NCI-H146 treated with DMSO at 0.1 percent for 48 hours (cell line): ENCODE measurements around the gene ABHD1.
"Not testable (repeated sequence)": the region's sequence is repeated elsewhere in the genome, so short reads cannot be mapped to it uniquely, and the experiment has no call there.

Source experiments
- DNase-seq: peaks from one replicate; lab custom pipeline; 2025; ENCODE audit not compliant: unreplicated experiment; lab: John Stamatoyannopoulos, UW

Gene ABHD1

DNA sequence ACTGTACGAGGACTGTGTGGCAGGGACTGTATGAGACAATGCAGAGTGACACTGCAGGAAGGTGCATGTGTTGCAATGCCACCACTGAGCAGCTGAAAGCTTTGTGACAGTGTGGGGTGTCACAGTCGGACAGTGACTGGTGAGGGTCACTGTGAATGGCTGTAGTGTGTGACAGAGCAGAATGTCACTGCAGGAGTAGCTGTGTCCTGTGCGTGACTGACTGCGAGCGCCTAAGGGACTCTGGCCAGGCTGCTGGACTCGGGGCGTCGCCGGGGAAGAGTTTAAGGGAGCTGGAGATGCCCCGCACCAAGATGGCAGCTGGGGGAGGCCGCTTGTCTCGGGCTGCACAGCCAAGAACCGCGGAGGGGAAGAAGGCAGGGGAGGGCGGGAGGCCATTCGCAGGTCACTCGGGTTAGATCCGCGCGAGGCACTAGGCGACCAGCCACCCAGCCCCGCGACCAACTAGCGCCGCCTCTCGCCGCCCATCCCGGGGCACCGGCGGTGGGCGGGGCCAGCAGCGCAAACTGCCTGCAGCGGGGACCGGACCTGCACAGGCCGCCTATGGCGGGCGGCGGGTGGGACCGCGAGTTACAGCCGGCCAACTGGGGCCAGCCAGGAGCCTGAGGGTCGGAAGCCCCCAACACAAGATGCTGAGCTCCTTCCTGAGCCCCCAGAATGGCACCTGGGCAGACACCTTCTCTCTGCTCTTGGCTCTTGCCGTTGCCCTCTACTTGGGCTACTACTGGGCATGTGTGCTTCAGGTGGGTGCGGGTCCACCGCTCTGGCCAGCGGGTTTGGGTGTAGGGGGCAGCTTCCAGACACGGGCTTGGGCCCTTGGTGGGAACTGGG lies at the start of gene ABHD1:
ABHD1 (plus strand) TSS at position 514 of the 849 bp plus-strand sequence; CDS start at position 648, 134 bp downstream.
- peak; percentile 27 for DNase-seq

DNA sequence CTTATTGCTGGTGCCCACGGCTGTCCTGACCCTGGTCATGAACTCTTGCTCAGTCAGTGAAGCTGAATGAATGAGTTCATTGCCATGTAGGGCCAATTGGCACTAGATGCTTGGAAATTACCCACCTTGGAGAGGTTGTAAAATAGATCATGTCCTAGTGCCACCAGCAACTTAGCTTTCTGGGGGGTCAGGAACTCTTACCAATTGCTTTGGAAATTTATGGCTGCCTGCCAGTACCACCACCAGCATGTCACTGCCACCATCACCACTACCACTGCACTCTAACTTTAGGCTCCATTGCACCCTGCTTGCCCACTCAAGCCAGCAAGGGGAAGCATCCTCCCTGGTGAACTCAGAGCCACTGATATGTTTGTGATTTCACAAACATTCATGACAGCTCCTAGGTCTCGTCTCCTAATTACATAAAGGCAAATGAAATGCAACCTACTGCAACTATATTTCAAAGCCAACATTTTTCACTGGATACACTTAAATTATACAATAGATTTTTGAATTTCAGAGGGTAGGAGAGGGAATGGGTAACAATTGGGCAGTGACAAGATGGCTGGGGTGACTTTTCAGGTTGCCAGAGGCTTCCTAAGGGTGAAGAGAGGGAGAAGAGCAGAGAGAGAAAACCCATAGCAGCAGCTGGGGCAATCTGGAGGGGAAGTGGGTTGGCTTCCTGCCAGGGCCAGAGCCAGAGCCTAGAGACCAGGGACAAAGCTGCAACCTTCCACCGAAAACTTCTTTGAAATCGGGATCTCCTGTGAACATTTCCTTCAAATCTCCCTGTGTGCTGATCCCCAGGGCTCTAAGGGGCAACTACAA lies 48.7 kb upstream of the ABHD1 start:
- DNase-seq: no peak

DNA sequence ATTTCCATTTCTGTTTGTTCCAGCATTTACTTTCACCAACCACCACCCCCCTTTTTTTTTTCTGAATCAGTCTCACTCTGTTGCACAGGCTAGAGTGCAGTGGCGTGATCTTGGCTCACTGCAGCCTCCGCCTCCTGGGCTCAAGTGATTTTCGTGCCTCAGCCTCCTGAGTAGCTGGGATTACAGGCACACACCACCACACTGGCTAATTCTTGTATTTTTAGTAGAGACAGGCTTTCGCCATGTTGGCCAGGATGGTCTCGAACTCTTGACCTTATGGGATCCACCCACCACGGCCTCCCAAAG lies 48.1 kb upstream of the ABHD1 start:
- DNase-seq: not testable (repeated sequence)

DNA sequence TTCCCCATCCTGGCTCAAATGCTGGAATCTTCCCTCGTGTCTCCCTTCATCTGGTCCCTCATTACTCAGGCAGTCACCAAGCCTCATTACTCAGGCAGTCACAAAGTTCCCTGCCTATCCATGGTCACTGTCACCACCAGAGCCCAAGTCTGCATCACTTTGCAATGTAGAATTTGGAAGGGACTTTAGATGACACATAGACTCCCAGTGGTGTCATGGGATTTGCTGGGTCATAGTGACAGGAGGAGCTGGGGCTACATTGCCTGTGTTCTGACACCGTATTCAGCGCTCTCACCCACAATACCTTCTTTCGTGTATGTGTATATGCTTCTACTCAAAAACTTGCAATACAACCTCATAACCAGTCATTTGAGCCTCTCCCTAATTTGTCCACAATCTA lies 47.3 kb upstream of the ABHD1 start:
- no peak for DNase-seq

DNA sequence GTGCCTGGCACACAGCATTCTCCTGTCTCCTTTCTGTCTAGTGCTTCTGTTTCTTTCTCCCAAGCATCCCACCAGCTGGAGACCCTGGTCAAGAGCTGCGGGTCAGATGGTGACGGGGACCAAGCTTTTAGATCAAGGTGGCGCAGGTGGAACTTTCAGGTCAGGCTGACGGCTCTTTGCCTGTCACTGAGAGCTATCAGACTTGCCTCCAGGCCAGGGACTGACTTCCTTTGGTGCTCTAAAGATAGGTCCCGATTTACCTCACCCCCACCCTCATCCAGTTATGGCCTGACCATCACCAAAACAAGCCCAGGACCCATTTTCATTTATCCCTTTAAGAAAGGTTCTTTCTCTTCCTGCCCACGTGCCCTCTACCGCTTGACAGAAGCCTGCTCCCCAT lies 46.4 kb upstream of the ABHD1 start:
- no peak for DNase-seq

DNA sequence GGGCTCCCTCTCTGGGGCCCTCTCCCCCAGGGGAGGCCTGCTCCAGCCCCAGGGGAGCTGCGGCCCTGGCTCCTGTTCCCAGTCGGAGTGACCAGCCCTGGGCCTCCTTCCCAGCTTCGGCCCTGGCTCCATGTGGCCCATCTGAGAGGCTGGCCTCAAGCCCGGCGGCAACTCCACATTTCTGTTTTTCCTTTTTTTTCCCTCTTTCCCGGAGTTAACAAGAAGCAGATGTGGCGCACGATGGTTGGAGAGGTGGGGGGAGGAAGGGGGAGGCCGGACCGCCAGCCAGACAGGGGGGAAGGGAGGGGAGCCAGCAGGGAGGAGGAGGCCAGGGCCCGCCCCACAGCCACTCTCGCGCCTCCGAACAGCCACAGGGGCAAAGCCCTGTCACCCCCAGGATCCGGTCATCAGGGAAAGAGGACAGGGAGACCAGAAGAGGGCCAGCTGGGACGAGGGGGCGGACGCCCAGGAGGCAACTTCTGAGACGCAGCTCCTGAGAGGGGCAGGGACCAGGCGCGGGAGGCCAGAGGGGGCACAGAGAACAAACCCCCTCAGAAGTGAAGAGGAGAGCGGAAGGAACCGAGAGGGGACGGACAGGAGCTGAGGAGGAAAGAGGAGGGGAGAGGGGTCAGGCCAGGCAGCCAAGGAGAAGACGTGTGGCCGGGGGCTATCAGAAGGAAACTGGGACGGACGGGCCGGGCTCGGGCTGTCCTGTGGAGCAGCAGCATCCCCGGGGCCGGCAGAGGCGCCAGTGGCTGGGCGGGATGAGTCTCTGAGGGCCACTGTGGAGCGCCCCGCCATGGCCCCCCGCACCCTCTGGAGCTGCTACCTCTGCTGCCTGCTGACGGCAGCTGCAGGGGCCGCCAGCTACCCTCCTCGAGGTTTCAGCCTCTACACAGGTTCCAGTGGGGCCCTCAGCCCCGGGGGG lies 45.1 kb upstream of the ABHD1 start, which contains the start of gene EMILIN1:
EMILIN1 (plus strand) TSS at position 349 of the 928 bp plus-strand sequence; CDS start at position 800, 451 bp downstream.
- no peak for DNase-seq

DNA sequence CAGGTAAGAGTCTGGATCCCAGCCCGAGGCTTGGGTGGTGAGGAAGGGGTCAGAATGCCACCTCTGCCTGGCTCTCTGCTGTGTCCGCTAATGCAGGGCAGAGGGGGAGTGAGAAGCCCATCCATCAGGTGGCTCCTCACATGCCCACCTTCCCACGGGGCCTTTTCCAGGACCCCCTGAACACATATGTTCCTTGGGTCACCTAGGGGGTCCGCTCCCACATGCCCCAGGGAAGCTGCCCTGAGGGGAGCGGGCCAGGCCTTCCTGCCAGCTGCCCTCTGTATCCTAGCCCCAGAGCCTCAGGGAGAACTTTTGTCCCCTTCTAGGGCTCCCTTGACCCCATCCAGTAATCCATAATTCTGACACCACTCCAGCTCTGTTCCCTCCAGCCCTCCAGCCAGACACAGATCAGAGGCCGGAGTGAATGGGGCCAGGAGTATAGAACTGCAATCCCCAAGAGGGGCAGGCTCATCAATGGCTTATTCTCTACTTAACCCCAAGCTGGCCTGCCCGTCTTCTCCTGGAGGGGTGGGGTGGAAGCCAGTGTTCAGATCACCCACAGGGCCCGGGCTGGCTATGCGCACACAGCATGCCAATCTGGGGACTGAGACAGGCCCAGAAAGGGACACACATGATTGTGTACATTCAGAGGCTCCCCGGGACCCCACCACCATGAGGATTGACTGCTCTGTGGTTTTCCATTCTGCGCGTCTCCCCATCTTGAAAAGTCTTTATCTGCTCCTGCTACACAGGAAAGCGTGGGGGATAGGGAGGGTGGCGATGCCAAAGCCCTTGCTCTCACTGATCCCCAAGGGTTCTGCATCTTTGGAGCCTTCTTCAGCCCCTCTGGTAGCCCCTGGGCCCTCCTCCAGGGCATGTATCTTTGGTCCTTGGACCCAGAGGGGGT lies 44.1 kb upstream of the ABHD1 start:
- no peak for DNase-seq

DNA sequence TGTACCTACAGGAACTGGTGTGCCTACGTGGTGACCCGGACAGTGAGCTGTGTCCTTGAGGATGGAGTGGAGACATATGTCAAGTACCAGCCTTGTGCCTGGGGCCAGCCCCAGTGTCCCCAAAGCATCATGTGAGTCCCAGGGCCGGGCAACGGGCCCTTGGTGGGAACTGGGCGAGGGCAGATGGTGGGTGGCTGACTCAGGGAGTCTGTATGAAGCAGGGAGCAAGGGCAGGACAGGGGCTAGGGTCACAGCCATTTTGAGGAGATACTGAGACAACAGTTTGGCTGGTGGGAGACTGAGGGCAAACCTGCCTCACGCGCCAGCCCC lies 43.5 kb upstream of the ABHD1 start:
- no peak for DNase-seq

DNA sequence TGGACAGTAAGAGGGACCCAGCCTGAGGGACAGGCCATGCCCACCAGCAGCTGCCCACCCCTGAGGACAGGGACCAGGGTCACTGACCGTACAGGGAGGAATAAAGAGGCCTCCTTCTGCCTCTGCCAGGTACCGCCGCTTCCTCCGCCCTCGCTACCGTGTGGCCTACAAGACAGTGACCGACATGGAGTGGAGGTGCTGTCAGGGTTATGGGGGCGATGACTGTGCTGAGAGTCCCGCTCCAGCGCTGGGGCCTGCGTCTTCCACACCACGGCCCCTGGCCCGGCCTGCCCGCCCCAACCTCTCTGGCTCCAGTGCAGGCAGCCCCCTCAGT lies 43.0 kb upstream of the ABHD1 start:
- DNase-seq: no peak

DNA sequence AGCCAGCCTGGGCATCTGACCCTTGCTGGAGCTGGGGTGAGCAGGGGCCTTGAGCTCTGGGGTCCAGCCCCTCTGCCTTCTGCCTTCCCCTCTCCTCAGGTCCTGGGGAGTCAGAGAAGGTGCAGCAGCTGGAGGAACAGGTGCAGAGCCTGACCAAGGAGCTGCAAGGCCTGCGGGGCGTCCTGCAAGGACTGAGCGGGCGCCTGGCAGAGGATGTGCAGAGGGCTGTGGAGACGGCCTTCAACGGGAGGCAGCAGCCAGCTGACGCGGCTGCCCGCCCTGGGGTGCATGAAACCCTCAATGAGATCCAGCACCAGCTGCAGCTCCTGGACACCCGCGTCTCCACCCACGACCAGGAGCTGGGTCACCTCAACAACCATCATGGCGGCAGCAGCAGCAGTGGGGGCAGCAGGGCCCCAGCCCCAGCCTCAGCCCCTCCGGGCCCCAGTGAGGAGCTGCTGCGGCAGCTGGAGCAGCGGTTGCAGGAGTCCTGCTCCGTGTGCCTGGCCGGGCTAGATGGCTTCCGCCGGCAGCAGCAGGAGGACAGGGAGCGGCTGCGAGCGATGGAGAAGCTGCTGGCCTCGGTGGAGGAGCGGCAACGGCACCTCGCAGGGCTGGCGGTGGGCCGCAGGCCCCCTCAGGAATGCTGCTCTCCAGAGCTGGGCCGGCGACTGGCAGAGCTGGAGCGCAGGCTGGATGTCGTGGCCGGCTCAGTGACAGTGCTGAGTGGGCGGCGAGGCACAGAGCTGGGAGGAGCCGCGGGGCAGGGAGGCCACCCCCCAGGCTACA lies 41.4 kb upstream of the ABHD1 start:
- DNase-seq: no peak

DNA sequence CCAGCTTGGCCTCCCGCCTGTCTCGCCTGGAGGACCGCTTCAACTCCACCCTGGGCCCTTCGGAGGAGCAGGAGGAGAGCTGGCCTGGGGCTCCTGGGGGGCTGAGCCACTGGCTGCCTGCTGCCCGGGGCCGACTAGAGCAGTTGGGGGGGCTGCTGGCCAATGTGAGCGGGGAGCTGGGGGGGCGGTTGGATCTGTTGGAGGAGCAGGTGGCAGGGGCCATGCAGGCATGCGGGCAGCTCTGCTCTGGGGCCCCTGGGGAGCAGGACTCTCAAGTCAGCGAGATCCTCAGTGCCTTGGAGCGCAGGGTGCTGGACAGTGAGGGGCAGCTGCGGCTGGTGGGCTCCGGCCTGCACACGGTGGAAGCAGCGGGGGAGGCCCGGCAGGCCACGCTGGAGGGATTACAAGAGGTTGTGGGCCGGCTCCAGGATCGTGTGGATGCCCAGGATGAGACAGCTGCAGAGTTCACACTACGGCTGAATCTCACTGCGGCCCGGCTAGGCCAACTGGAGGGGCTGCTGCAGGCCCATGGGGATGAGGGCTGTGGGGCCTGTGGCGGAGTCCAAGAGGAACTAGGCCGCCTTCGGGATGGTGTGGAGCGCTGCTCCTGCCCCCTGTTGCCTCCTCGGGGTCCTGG lies 40.7 kb upstream of the ABHD1 start:
- DNase-seq: no peak

DNA sequence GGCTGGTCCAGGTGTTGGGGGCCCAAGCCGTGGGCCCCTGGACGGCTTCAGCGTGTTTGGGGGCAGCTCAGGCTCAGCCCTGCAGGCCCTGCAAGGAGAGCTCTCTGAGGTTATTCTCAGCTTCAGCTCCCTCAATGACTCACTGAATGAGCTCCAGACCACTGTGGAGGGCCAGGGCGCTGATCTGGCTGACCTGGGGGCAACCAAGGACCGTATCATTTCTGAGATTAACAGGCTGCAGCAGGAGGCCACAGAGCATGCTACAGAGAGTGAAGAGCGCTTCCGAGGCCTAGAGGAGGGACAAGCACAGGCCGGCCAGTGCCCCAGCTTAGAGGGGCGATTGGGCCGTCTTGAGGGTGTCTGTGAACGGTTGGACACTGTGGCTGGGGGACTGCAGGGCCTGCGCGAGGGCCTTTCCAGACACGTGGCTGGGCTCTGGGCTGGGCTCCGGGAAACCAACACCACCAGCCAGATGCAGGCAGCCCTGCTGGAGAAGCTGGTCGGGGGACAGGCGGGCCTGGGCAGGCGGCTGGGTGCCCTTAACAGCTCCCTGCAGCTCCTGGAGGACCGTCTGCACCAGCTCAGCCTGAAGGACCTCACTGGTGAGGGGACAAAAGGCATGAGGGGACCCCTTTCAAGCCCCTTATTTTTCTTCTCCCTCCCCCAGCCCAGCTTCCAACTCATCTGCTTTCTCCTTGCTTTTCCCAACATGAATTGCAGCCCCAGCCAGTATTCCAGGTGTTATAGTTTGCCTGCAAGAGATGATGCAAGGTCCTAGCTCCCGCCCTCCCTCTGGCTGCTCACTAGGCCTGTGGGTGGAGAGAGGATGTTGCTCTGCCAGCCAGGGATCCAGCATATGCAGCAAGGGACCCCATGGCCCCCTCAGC lies 40.0 kb upstream of the ABHD1 start:
- no peak for DNase-seq

DNA sequence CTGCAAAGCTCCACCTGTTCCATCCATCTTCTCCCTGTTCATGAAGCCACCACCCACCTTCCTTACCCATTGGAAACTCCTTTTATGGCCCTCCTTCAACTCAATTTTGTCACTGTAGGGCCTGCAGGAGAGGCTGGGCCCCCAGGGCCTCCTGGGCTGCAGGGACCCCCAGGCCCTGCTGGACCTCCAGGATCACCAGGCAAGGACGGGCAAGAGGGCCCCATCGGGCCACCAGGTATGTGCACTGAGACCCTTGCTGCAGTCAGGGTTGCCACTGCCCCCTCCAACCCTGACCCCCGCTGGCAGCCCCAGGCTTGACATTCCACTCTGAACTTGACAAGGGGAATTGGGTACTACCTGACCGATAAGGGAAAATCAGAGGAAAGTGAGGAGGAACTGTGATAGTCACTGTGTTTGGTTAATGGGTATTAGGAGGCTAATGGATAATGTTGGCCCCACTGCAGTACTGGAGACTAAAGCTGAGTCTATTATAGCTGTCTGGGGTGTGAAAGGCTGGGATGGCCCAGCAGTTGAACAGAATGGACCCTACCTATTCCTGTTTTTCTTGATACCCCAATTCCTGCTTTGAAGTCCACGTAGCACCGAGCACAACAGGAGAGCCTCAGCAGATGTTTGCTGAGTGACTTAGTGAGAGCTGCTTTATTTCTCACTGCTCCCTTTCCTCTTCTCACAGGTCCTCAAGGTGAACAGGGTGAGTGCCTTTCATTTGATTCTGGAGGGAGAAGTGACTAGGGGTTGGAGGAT lies 39.1 kb upstream of the ABHD1 start:
- DNase-seq: no peak

DNA sequence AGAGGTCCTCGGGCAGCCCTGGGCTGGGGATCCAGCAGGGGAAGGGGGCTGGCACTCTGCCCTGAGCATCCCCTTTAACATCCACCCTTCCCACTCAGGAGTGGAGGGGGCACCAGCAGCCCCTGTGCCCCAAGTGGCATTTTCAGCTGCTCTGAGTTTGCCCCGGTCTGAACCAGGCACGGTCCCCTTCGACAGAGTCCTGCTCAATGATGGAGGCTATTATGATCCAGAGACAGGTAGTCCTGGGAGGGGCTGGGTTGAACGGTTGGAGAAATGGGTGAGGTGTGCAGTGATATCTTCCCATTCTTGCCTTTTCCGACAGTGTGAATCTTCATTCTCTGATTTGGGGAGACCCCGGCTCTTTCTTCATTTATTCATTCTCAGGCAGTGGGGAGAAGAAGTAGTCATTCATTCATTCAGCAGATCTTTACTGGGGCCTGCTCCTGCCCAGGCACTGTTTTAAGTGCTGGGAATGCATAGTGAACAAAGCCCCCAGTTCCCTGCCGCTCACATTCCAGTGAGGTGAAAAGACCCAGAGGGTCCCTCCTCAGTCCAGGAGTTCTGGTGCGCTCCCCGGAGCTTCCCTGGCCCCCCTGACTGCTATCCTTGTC lies 38.4 kb upstream of the ABHD1 start:
- DNase-seq: no peak

DNA sequence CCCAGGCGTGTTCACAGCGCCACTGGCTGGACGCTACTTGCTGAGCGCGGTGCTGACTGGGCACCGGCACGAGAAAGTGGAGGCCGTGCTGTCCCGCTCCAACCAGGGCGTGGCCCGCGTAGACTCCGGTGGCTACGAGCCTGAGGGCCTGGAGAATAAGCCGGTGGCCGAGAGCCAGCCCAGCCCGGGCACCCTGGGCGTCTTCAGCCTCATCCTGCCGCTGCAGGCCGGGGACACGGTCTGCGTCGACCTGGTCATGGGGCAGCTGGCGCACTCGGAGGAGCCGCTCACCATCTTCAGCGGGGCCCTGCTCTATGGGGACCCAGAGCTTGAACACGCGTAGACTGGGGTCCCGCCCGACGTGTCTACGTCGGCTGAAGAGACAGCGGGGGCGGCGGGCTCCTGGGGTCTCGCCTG lies 37.9 kb upstream of the ABHD1 start:
- DNase-seq: no peak

DNA sequence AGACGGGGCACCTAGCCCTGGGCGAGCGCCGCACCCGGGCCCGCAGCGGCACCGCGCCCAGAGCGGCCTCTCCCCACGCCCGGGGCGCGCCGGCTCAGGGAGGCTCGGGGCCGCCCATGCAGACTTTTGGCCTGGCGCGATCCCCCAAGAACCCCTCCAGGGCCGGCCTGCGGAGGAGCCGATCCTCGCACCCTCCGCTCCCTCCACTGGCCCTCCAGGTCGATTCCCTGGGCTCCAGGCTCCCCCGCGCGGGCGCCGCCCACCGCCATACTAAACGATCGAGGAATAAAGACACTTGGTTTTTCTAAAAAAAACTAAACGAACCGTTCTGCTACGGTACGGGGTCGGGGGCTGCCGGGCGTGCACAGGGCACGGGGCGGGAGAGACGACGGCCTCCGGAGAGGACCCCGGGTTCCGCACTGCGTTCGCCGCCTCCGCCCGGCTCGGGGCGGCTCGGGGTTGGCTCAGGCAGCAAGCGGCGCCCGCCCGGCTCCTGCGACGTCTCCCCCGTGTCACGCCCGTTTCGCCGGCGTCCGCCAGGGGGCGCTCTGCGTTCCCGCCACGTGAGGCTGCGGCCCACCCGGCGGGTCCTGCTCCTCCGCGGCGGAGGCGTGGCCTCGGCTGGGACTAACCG lies 37.4 kb upstream of the ABHD1 start:
- peak; percentile 81 for DNase-seq
